Fibroblast of lung (primary cell): ENCODE results near the gene HAUS5. TPM values are rescaled to one million over a fixed set of nuclear protein-coding genes. Genes with fewer than 3 reads are reported as not detected.
A peak's percentile ranks its signal among the peaks of the same experiment; 100 is the strongest.

Experiments
- DNase-seq, 2 donors: peaks; one replicate each; pipeline versions ENCODE4 v3.0.0 to v3.0.0-alpha.2; 2010; ENCODE audit warnings: low read depth in 2 of 2
- H2AFZ ChIP-seq: 2 replicates; pipeline ENCODE4 v1.5.1; 2012; ENCODE audit warnings: low read length, control low read depth, inconsistent platforms
- H3K27ac ChIP-seq: 2 replicates; pipeline ENCODE4 v1.5.1; 2011; ENCODE audit warnings: low read length, control low read depth; ENCODE audit not compliant: insufficient read depth
- H3K27me3 ChIP-seq: 2 replicates; pipeline ENCODE4 v1.5.1; 2011; ENCODE audit warnings: mild to moderate bottlenecking, low read length; ENCODE audit not compliant: control insufficient read depth, insufficient read depth
- H3K36me3 ChIP-seq: 2 replicates; pipeline ENCODE4 v1.5.1; 2011; ENCODE audit warnings: low read length; ENCODE audit not compliant: control insufficient read depth, insufficient read depth
- H3K4me1 ChIP-seq: 2 replicates; pipeline ENCODE4 v1.5.1; 2011; ENCODE audit warnings: low read length; ENCODE audit not compliant: control insufficient read depth, insufficient read depth; ENCODE audit errors: extremely low read depth
- H3K4me2 ChIP-seq: 2 replicates; pipeline ENCODE4 v1.5.1; 2011; ENCODE audit warnings: low read length, control low read depth; ENCODE audit not compliant: insufficient read depth; ENCODE audit errors: extremely low read depth
- H3K4me3 ChIP-seq, 4 experiments: fragments of 200-600 bp in 1 of 4; sonication (generic) in 1 of 4; replicated peaks in 1 of 4; 2 replicates each; pipeline ENCODE4 v1.5.1; 2011 to 2016; ENCODE audit warnings: low read length in 4 of 4, low read depth in 3 of 4, mild to moderate bottlenecking in 3 of 4, control low read depth in 2 of 4, inconsistent platforms in 1 of 4, mixed read lengths in 1 of 4; ENCODE audit not compliant: insufficient read depth in 1 of 4; ENCODE audit errors: control extremely low read depth in 1 of 4
- H3K79me2 ChIP-seq: 2 replicates; pipeline ENCODE4 v1.5.1; 2012; ENCODE audit warnings: mild to moderate bottlenecking, low read length, inconsistent platforms; ENCODE audit not compliant: control insufficient read depth, insufficient read depth
- H3K9ac ChIP-seq: 2 replicates; pipeline ENCODE4 v1.5.1; 2011; ENCODE audit warnings: mild to moderate bottlenecking, low read length, control low read depth; ENCODE audit not compliant: insufficient read depth
- H3K9me3 ChIP-seq: 2 replicates; pipeline ENCODE4 v1.5.1; 2012; ENCODE audit warnings: low read depth, low read length; ENCODE audit not compliant: control insufficient read depth, insufficient read depth
- H4K20me1 ChIP-seq: 2 replicates; pipeline ENCODE4 v1.5.1; 2011; ENCODE audit warnings: low read length; ENCODE audit not compliant: control insufficient read depth, insufficient read depth; ENCODE audit errors: extremely low read depth
- CTCF ChIP-seq, 2 donors: IDR thresholded peaks in 1 of 2; conservative IDR thresholded peaks in 1 of 2; 1 replicate in 1 of 2; 2 replicates in 1 of 2; pipeline ENCODE4 v1.5.1; 2011 to 2012; ENCODE audit warnings: low read length in 2 of 2, control low read depth in 1 of 2, inconsistent platforms in 1 of 2, low read depth in 1 of 2, mild to moderate bottlenecking in 1 of 2
- EZH2 ChIP-seq: IDR thresholded peaks from 2 replicates; pipeline ENCODE4 v1.5.1; 2012; ENCODE audit warnings: low read length, control low read depth, mild to moderate bottlenecking; ENCODE audit errors: missing control alignments
- polyA minus RNA-seq: library from RNA; depleted of rRNA, polyadenylated mRNA; stranded (reverse); fragments of >200 nt; gene quantifications from 2 replicates; pipeline ENCODE4 v1.2.3, GENCODE V29; 2011; ENCODE audit warnings: low replicate concordance
- polyA plus RNA-seq, 2 donors: library from polyadenylated mRNA; depleted of rRNA in 1 of 2; stranded (reverse) in 1 of 2; unstranded in 1 of 2; fragments of >200 nt; gene quantifications; 2 replicates each; pipeline ENCODE4 v1.2.1, GENCODE V29; 2011 to 2012; ENCODE audit warnings: missing spikeins in 1 of 2
- total RNA-seq: library from RNA; depleted of rRNA; stranded (reverse); fragments of >200 nt; gene quantifications from 2 replicates; pipeline ENCODE4 v1.2.1, GENCODE V29; 2014

Gene HAUS5
- total RNA-seq (3.9 and 4.0 TPM in 2 replicates), polyA plus RNA-seq (2.5 and 4.7 TPM in 2 replicates), polyA minus RNA-seq (13.4 and 20.9 TPM in 2 replicates)
- polyA plus RNA-seq (2012): 5.4 and 9.3 TPM in 2 replicates

- H3K27ac ChIP-seq: peak within 1 kb of the TSS; percentile 86
- peaks cover 5% of the 10 kb centered on the region for H3K4me1 ChIP-seq
- H3K4me2 ChIP-seq: peak within 1 kb of the TSS; percentile 96
- peak within 1 kb of the TSS; percentile 90 for H3K9ac ChIP-seq
- no peaks in the 10 kb centered on the region for H3K79me2 ChIP-seq
- peak within 1 kb of the TSS; percentile 98 for H2AFZ ChIP-seq
- no peaks in the 10 kb centered on the region for H3K9me3 ChIP-seq
- DNase-seq: peak; percentile 86 to 90
- no peaks in the 10 kb centered on the region for H3K27me3 ChIP-seq
- H3K4me3 ChIP-seq: peak within 1 kb of the TSS; percentile 91 to 96 (median 93)
- no peaks in the 10 kb centered on the region for H4K20me1 ChIP-seq
- no peak for TF ChIP-seq EZH2
- TF ChIP-seq CTCF (conservative IDR thresholded peaks at IDR 0.05 in 1 of 2, IDR thresholded peaks at IDR 0.05 in 1 of 2; ENCODE audit: low read depth in 1 of 2, low read length in 2 of 2): no peak
- H3K36me3 ChIP-seq: peaks cover 3% of the 10 kb centered on the region
These were observed at the start of gene HAUS5 for GRCh38 chr19:35612559-35613321. Gene HAUS5, plus strand, starts transcription at chr19:35612735. Its CDS starts 60 bp downstream, at chr19:35612795.

GRCh38 chr19:35562776-35563175 lies 49.8 kb upstream of the HAUS5 start:
- Histone ChIP-seq H3K36me3 (no peaks in the 10 kb centered on the region), H4K20me1 (no peaks in the 10 kb centered on the region), H3K27ac (no peak overlapping the region), H2AFZ (no peak overlapping the region), H3K79me2 (no peaks in the 10 kb centered on the region), H3K4me3 (no peak overlapping the region), H3K4me2 (no peak overlapping the region), H3K9me3 (no peaks in the 10 kb centered on the region), H3K9ac (no peak overlapping the region), H3K4me1 (peaks cover 5% of the 10 kb centered on the region), H3K27me3 (peaks cover 23% of the 10 kb centered on the region)
- no peak for DNase-seq
- TF ChIP-seq CTCF (conservative IDR thresholded peaks at IDR 0.05 in 1 of 2, IDR thresholded peaks at IDR 0.05 in 1 of 2; ENCODE audit: low read depth in 1 of 2, low read length in 2 of 2): no peak
- TF ChIP-seq EZH2: no peak

GRCh38 chr19:35563207-35563829 lies 49.2 kb upstream of the HAUS5 start, which contains the start of gene ATP4A:
Gene ATP4A, minus strand, starts transcription at chr19:35563658. Its CDS starts 29 bp downstream, at chr19:35563629.
- peaks cover 20% of the 10 kb centered on the region for H3K27me3 ChIP-seq
- no peaks in the 10 kb centered on the region for H3K36me3 ChIP-seq
- H3K4me2 ChIP-seq: no peak within 1 kb of the TSS
- TF ChIP-seq CTCF (conservative IDR thresholded peaks at IDR 0.05 in 1 of 2, IDR thresholded peaks at IDR 0.05 in 1 of 2; ENCODE audit: low read depth in 1 of 2, low read length in 2 of 2) (no peak), EZH2 (no peak)
- no peaks in the 10 kb centered on the region for H4K20me1 ChIP-seq
- H3K27ac ChIP-seq: no peak within 1 kb of the TSS
- H3K4me3 ChIP-seq: no peak within 1 kb of the TSS
- H3K4me1 ChIP-seq: no peaks in the 10 kb centered on the region
- no peaks in the 10 kb centered on the region for H3K79me2 ChIP-seq
- no peak within 1 kb of the TSS for H3K9ac ChIP-seq
- H3K9me3 ChIP-seq: no peaks in the 10 kb centered on the region
- no peak within 1 kb of the TSS for H2AFZ ChIP-seq
- no peak for DNase-seq
